HG03135 (cell line): ENCODE measurements around the gene KCNIP1.
"Not testable (repeated sequence)": the region's sequence is repeated elsewhere in the genome, so short reads cannot be mapped to it uniquely, and the experiment has no call there.

Experiments
- ATAC-seq: cut with Tn5 transposase; IDR thresholded peaks from one replicate; pipeline ENCODE4 v1.9.1; 2021; ENCODE audit warnings: mild to moderate bottlenecking, moderate library complexity; ENCODE audit not compliant: unreplicated experiment

Gene KCNIP1

GRCh38 chr5:170746075-170746960 is 242.5 kb downstream of the KCNIP1 start:
- ATAC-seq: no peak

- no peak for ATAC-seq
Observed at GRCh38 chr5:170746961-170747340, 243.1 kb downstream of the KCNIP1 start.

- no peak for ATAC-seq
Observed at GRCh38 chr5:170747357-170747756, 243.5 kb downstream of the KCNIP1 start.

GRCh38 chr5:170747851-170748250 is 244.0 kb downstream of the KCNIP1 start:
- ATAC-seq: no peak

GRCh38 chr5:170748951-170749471 is 245.2 kb downstream of the KCNIP1 start:
- ATAC-seq: no peak

- no peak for ATAC-seq
Observed at GRCh38 chr5:170749911-170750431, 246.2 kb downstream of the KCNIP1 start.

GRCh38 chr5:170750791-170751190 is 247.0 kb downstream of the KCNIP1 start:
- no peak for ATAC-seq

- no peak for ATAC-seq
Observed at GRCh38 chr5:170751631-170752030, 247.8 kb downstream of the KCNIP1 start.

GRCh38 chr5:170752257-170753215 is 248.7 kb downstream of the KCNIP1 start:
- no peak for ATAC-seq

- ATAC-seq: no peak
Observed at GRCh38 chr5:170753311-170753710, 249.5 kb downstream of the KCNIP1 start.

GRCh38 chr5:170754508-170754907 is 250.7 kb downstream of the KCNIP1 start:
- not testable (repeated sequence) for ATAC-seq

- no peak for ATAC-seq
Observed at GRCh38 chr5:170755679-170756456, 252.0 kb downstream of the KCNIP1 start.

GRCh38 chr5:170756691-170757090 is 252.9 kb downstream of the KCNIP1 start:
- no peak for ATAC-seq

- ATAC-seq: peak; percentile 80
Observed at GRCh38 chr5:170757182-170757601, 253.4 kb downstream of the KCNIP1 start.

GRCh38 chr5:170757669-170758068 is 253.8 kb downstream of the KCNIP1 start:
- no peak for ATAC-seq

GRCh38 chr5:170758481-170758880 is 254.7 kb downstream of the KCNIP1 start:
- no peak for ATAC-seq

GRCh38 chr5:170760113-170760512 is 256.3 kb downstream of the KCNIP1 start:
- ATAC-seq: no peak

- ATAC-seq: no peak
Observed at GRCh38 chr5:170761048-170761707, 257.4 kb downstream of the KCNIP1 start.

GRCh38 chr5:170761708-170762066 is 257.9 kb downstream of the KCNIP1 start:
- ATAC-seq: no peak

- ATAC-seq: not testable (repeated sequence)
Observed at GRCh38 chr5:170762298-170762697, 258.5 kb downstream of the KCNIP1 start.
